GM21515 (cell line): Measurements from ENCODE around the gene MED14.

Experiments used
- ATAC-seq: cut with Tn5 transposase; IDR thresholded peaks from one replicate; pipeline ENCODE4 v1.9.1; 2021; ENCODE audit not compliant: unreplicated experiment

MED14 gene

GRCh38 chrX:40729598-40730584 is 5.5 kb downstream of the MED14 start:
- no peak for ATAC-seq

- ATAC-seq, result no peak
Measured at GRCh38 chrX:40727581-40728252, 7.6 kb downstream of the MED14 start.

GRCh38 chrX:40727093-40727492 is 8.2 kb downstream of the MED14 start:
- ATAC-seq, result no peak

GRCh38 chrX:40722930-40723329 is 12.4 kb downstream of the MED14 start:
- ATAC-seq, result no peak

GRCh38 chrX:40721489-40722106 is 13.7 kb downstream of the MED14 start:
- ATAC-seq, result no peak

- no peak for ATAC-seq
Measured at GRCh38 chrX:40720792-40721191, 14.6 kb downstream of the MED14 start.

GRCh38 chrX:40720339-40720738 is 15.0 kb downstream of the MED14 start:
- no peak for ATAC-seq

GRCh38 chrX:40719731-40720130 is 15.6 kb downstream of the MED14 start:
- ATAC-seq, result no peak

GRCh38 chrX:40719218-40719617 is 16.1 kb downstream of the MED14 start:
- no peak for ATAC-seq

- ATAC-seq, result no peak
Measured at GRCh38 chrX:40709395-40709794, 25.9 kb downstream of the MED14 start.

- no peak for ATAC-seq
Measured at GRCh38 chrX:40705658-40706312, 29.6 kb downstream of the MED14 start.

- ATAC-seq, result no peak
Measured at GRCh38 chrX:40700640-40701342, 34.6 kb downstream of the MED14 start.

GRCh38 chrX:40698851-40699250 is 36.5 kb downstream of the MED14 start:
- ATAC-seq, result no peak

GRCh38 chrX:40694802-40695201 is 40.5 kb downstream of the MED14 start:
- no peak for ATAC-seq

GRCh38 chrX:40688929-40689328 is 46.4 kb downstream of the MED14 start:
- ATAC-seq, result no peak

GRCh38 chrX:40687169-40687568 is 48.2 kb downstream of the MED14 start:
- no peak for ATAC-seq

- no peak for ATAC-seq
Measured at GRCh38 chrX:40685362-40685918, 49.9 kb downstream of the MED14 start.

GRCh38 chrX:40684092-40684491 is 51.2 kb downstream of the MED14 start:
- no peak for ATAC-seq

GRCh38 chrX:40683245-40683644 is 52.1 kb downstream of the MED14 start:
- ATAC-seq, result no peak

GRCh38 chrX:40671126-40671525 is 64.2 kb downstream of the MED14 start:
- ATAC-seq, result no peak
